Erythroblast (primary cell): ENCODE results near the gene CLEC4G.

Experiments used
- GATA1 ChIP-seq: IDR thresholded peaks from 2 replicates; pipeline ENCODE4 v1.6.1; 2011; ENCODE audit warnings: low read depth, mild to moderate bottlenecking, control low read depth, low read length, moderate library complexity
- POLR2A ChIP-seq: IDR thresholded peaks from 2 replicates; pipeline ENCODE4 v1.6.1; 2011; ENCODE audit warnings: mild to moderate bottlenecking, low read length

GRCh38 chr19:7725791-7726190 is 6.1 kb downstream of the CLEC4G start:
- TF ChIP-seq POLR2A (no peak), GATA1 (no peak)
